HuH-7 (cell line): ENCODE results near the gene MYO9A.
"Not testable (repeated sequence)": the region's sequence is repeated elsewhere in the genome, so short reads cannot be mapped to it uniquely, and the experiment has no call there.

Experiments used
- DNase-seq: peaks from one replicate; pipeline ENCODE4 v3.0.0; 2011; ENCODE audit warnings: low spot score

MYO9A gene

DNA sequence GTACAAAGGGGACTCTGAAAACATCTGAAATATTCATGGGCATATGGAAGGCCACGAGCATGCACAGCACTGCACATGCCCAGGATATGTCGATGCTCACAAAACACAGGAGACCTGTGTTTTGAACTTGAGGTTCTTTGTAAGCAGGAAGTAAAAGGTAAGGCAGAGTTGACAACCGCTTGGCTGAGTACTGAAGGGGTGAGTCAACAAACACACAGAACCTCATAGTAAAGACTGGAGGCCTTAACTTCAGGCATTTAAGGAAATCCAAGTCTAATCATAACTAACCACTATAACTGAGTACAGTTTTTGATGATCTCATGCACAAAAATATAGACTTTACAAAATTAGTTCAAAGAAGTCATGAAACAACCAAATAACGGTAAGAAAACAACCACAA is 80.6 kb downstream of the MYO9A start:
- DNase-seq = no peak

DNA sequence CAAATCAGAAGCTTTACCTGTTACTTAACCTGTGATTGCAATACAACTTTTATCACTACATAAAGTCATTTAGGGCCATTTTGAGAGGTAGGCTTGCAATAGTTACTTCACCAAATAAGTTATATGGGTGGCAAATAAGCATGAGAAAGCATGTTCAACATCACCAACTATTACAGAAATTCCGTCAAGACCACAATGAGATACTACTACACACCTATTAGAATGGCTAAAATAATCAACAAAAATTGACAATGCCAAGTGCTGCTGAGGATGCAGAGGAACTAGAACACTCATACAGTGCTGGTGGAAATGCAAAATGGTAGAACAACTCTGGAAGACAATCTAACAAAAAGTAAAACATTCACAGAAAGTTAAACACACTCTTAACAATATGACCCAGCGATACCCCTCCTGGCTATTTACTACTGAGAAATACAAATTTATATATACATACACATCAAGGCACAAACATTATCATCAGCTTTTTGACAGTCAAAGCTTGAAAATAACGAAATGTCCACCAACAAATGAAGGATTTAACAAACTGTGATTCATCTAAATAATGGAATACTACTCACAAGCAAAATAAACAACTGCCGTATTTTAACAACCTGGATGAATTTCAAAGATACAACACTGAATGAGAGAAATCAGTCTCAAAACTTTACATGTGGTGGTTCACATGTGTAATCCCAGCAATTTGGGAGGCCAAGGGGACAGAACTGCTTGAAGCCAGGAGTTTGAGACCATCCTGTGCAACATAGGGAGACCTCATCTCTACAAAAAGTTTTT is 82.9 kb downstream of the MYO9A start:
- DNase-seq = no peak

DNA sequence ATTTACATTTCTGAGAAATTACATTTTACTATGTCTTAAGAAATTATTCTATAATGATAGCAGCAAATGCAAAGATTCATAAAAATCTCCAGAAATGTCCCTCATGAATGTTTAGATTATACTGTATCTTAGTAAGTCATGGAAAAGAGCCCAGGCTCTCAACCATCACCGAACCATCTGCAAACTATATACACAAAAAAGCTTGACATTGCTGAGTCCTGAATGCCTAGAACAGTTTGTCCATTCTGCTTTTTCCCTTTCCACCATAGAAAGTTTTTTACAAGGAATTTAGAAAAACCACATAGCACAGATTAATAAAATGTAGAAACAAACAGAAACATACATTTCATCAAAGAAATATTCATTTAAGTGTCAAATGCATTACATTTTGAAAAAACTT is 83.6 kb downstream of the MYO9A start:
- no peak for DNase-seq

DNA sequence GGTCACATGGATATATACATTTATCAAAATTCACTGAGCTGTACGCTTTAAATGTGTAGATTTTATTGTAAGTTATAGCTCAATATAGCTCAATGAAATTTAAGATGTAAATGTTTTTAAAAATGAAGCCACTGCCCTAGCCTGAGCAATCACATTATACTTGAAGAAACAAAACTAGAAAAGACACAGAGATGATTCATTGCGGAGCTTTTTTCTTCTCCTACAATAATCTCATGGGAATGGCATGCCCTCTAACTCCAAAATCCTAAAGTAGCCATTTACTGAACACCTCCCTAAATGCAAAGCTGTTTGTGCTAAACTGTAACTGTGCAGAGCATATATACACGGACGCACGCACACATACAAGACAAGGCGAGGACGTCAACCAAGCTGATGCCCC is 84.2 kb downstream of the MYO9A start:
- no peak for DNase-seq

DNA sequence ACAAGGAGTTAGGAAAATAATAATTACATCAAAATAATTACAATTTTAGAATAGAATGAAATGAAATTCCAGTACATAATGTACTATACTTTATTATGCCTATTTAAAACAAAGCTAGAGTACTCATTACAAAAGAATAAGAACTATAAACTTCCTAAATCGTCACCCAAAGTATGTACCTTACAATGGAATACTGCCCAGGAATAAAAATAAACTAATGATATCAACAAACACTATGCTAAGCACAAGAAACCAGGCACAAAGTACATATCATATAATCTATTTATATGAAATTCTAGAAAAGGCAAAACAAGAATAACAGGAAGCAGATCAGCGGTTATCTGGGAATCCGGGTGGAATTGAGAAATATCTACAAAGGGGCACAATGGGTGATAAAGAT is 84.7 kb downstream of the MYO9A start:
- no peak for DNase-seq

DNA sequence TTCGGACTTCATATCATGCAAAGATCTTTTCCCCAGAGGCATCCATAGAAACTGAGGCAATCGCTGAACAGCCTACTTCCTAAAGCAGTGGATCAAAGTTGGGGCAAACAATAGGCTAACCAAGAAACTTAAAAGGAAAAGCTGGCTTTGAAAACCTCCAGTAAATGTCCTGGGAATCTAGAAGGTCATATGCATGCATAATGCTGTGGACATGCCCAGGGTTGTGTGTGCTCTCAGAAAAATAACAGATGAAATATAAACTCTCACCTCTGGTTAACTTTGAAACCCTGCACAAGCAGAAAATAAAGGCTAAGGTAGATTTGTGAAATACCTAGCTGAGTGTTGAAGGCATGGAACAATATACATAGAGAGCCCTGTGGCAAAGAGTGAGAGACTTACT is 96.3 kb downstream of the MYO9A start:
- DNase-seq = no peak

DNA sequence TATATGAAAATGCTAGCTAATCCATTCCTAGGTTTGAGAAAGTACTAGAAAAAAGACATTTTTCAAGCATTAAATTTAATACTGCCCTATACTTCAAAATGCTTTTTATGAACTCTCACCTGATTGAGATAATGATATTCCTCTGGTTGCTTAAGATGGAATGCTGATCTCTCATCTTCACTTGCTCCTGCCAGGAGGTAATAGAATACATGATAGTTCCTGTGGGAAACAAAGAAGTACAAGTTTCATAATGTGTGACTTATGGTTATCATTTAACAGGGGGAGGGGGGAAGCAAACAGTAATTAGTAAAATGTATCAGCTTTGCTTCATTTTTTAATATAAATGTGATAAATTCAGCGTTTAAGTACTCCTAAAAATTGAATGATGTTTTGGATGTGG is 97.2 kb downstream of the MYO9A start:
- DNase-seq = no peak

DNA sequence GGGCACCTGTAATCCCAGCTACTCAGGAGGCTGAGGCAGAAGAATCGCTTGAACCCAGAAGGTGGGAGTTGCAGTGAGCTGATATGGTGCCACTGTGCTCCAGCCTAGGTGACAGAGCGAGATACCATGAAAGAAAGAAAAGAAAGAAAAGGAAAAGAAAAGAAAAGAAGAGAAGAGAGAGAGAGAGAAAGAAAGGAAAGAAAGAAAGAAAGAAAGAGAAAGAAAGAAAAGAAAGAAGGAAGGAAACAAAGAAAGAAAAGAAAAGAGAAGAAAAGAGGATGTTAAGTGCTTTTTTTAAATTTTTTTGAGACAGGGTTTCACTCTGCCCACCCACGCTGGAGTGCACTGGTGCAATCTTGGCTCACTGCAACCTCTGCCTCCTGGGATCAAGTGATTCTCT is 103.4 kb downstream of the MYO9A start:
- not testable (repeated sequence) for DNase-seq

DNA sequence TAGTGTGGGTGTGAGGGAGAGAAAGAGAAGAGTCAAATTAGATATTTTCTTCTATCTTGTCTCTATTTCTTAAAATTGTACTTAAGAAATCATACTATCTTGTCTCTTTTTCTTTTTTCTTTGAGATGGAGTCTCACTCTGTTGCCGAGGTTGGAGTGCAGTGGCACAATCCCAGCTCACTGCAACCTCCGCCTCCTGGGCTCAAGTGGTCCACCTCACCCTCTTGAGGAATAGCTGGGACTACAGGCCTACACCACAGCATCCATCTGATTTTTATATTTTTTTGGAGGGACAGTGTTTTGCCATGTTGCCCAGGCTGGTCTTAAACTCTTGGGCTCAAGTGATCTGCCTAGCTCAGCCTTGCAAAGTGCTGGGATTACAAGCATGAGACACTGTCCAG is 104.2 kb downstream of the MYO9A start:
- no peak for DNase-seq

DNA sequence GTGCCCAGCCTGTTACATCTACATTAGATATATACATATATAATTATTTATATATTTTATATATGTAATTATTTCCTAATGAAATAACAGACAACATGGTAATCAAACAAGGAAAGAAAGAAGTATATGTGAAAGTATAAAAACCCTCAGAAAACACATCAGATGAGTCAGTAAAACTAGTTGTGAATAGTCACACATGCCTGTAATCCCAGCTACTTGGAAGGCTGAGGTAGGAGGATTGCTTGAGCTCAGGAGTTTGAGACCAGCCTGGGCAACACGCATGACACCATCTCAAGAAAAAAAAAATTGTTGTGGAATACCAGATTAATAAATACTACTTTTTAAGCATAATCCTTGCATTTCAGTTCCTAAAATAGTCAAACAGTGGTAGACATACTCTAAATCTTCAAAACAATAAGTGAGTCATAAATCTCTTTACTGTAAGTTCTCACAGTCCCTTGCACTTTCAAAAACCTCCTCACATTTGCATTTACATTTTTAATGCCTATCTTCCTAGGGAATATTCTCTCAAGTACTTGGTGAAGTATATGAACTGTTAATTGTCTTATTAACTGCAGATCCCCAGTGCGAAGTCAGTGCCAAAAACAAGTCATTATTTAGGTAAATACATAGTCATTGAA is 106.5 kb downstream of the MYO9A start:
- no peak for DNase-seq

DNA sequence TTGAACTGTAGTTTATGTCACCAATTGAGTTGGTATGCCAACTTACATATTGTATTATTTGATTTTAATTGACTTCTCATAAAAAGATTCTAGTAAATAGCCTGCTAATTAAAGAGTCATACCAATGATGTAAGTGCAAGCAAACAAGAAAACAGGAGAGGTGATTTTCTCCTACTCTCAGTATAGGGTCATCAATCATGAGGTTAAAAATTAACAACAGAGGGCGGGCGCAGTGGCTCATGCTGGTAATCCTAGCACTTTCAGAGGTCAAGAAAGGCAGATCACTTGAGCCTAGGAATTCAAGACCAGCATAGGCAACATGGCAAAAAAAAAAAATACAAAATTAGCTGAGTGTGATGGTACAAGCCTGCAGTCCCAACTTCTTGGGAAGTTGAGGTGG is 108.7 kb downstream of the MYO9A start:
- DNase-seq = peak; percentile 63

DNA sequence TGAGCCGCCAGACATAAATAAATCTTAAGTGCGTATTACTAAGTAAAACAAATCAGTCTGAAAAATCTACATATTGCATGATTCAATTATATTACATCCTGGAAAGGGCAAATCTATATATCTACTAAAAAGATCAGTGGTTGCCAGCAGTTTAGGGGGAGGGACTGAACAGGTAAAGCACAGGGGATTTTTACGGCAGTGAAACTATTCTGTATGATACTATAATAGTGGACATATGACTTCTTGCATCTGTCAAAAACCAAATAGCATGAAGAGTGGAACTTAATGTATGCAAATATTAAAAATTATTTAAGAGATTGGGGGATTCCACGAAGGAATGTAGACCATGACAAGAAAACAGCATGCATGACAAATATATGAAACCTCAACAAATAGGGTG is 111.6 kb downstream of the MYO9A start:
- no peak for DNase-seq

DNA sequence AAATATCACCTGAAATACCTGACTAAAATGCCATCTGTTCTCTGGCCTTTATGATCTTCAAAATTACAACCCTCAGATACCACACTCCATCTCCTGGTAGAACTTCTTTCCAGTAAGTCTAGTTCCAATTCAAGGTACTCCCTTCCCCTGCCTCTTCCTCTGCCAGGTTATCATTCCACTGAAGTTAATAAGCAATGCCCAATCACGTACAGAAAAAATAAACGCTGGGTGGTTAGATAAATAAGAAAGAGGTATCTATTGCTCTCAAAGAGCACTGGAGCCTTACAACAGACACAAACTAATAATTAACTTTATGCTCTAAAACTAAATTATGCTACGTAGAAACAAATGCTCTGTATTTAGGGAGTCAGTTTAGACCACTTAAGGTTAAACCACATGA is 112.5 kb downstream of the MYO9A start:
- no peak for DNase-seq

DNA sequence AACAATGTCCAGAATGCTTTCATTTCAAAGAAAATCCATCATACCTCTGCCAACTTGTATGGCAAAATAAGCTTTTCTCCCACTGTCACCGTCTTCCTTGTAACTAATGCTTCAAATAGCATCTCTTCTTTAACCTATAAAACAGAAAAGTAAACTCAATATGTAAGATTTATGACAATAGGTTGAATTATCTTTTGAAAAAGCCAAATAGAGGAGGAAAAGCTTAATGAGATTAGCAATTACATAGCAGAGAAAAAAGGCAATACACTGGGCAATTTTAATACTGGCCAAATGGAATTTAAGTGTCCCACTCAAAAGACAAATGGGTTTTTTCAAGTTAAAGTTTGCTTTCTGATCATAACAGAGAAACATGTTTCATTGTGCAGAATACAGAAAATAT is 118.1 kb downstream of the MYO9A start:
- no peak for DNase-seq

DNA sequence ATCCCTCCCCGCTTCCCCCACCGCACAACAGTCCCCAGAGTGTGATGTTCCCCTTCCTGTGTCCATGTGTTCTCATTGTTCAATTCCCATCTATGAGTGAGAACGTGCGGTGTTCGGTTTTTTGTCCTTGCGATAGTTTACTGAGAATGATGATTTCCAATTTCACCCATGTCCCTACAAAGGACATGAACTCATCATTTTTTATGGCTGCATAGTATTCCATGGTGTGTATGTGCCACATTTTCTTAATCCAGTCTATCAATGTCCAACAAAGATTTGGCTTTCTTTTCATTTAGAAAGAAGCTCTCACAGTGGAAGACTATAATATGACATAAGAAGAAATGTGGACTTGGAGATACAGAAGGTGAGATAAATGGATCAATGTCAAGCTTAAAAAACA is 119.2 kb downstream of the MYO9A start:
- DNase-seq = not testable (repeated sequence)

DNA sequence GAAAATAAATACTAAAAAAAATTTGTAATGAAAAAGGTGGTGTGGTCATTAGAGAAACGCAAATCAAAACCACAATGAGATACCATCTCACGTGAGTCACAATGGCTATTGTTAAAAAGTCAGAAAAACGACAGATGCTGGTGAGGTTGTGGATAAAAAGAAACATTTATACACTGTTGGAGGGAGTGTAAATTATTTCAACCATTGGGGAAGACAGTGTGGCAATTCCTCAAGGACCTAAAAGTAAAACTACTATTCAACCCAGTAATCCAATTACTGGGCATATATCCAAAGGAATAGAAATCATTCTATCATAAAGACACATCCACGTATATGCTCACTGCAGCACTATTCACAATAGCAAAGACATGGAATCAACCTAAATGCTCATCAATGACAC is 120.3 kb downstream of the MYO9A start:
- no peak for DNase-seq

DNA sequence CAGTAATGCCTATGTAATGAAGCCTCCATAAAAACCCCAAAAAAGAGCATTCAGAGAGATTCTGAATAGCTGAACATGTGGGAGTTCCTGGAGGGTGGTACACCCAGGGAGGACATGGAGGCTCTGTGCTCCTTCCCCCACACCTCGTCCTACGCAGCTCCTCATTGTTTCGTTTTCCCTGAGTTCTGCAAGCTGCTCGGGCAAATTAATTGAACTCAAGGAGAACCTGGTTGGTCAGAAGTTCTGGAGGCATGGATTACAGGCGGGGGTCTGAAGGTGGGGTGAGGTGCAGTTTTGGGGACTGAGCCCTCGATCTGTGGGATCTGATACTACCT is 142.2 kb downstream of the MYO9A start:
- DNase-seq = no peak

DNA sequence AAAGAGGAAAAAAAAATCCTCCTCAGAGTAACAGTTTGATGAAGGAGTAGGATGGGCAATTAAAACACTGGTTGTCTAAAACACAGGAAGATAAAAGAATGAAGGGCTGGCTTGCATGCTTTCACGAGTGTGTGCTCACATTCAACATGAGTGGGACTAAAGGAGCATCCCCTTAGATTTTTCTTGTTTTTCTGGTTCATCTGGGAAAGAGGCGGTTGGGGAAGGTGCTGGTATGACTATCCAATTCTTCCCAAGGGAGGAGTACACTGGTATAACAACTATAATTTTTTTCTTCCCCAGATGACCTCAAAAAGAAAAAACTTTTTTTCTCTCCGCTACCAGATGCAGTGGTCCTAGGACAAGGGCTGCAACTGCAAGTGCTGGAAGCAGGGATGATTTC is 143.7 kb downstream of the MYO9A start:
- DNase-seq = no peak

DNA sequence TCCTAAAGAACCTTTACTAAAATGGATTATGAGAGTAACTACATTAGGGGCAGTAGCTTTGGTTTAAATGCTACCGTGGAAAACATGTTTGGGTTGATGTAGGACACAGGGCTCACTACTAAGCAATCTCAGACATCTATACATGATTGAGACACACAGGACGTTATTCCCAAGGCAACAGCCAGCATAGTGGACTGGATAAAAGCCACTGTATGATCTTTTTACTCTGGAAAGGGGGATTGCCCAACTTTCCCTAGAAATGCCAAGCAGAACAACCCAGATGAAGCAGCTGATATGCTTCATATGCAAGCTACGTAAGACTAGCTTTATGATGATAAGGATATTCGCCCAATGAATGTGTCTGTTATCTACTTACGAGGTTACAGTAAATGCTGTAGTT is 144.6 kb downstream of the MYO9A start:
- no peak for DNase-seq

DNA sequence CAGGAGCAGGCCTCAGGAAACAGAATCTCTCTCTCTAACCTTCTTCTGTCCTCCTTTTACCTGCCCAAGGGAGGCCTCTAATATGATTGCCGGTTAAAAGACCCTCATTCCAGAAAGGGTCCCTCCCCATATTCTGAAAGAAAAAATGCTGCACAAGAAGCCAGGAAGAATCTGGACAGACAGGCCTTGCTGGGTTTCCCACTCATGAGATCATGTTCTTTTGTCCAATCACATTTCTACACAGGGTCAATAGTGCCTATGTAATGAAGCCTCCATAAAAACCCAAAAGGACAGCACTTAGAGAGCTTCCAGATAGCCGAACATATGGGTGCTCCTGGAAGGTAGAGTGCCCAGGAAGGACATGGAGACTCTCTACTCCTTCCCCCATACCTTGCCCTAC is 146.0 kb downstream of the MYO9A start:
- no peak for DNase-seq

DNA sequence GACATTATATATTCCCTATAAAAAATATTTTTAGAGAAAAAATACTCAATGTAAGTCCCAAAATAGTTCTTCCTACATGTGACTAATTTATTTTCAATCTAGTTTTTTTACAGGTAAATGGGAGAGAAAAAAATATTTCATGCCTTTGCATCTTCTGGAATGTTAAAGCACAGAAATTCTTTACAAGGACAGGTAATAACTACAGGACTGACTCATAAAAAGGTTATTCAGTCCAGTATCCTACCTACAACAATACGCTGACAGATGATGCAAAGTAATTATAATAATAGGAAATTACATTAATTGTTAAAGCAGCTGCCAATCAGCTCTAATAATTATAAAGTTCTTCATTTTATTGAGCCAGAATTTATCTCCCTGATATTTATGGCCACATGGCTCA is 147.5 kb downstream of the MYO9A start:
- DNase-seq = no peak

DNA sequence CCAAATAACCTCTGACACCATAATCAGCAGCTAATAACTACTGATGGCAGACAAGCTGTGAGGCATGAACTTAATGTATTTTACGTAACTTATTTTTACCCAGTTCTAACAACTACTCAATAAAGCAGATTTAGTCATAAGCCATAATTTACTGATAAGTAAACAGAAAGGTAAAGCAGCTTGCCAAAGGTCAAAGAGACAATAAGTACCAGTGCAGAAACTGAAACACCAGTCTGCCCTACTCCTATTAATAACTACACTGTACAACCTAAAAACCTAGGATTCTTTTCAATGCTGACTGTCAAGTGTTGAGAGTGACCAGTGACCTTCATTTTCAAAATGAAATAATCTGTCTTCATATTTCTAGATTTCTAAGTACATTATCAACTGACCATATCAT is 155.4 kb downstream of the MYO9A start:
- DNase-seq = peak; percentile 12

DNA sequence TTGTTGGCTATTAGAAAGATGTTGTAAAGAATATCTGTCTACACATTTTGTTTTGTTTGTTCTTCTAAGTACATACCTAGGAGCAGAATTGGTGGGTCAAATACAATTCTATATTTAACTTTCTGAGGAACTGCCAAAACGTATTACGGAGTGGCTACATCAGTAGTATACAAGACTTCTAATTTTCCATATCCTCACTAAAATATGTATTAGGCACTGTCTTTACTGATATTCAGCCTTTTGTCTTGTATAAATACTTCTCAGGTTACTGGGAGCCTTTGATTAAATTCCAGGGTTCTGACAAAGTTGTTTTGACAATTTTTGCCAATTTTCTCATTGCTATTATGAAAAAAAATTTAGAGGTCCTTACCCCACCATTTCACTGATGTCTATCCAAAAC is 160.9 kb downstream of the MYO9A start:
- DNase-seq = no peak

DNA sequence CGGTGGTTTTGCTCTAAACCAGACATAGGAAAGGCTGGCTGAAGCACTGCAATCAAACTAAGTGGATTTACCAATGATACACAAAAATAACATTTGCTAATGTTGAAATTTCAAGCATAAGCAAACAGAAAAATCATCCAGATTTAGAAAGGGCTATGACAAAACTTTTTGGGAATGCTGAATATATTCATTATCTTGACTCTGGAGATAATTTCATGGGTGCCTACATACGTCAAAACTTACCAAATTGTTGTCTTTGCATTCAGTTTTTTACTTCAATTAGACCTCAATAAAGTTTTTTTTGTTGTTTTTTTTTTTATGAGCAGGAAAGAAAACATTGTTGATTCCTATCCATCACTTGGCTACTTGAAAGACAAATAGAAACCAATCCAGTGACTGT is 166.8 kb downstream of the MYO9A start:
- no peak for DNase-seq
